ENCODE measurements around the gene BLNK.

- no peak for TF ChIP-seq REST (IDR thresholded peaks at IDR 0.05; ENCODE audit: unreplicated experiment)
- TF ChIP-seq JUNB (IDR thresholded peaks at IDR 0.05; ENCODE audit: unreplicated experiment) = no peak
- no peak for TF ChIP-seq CTCF (conservative IDR thresholded peaks at IDR 0.05; ENCODE audit: low read depth in 2 of 2)
- no peak for TF ChIP-seq CREB1 (CRISPR knock-in tag; IDR thresholded peaks at IDR 0.05; ENCODE audit: low read depth)
Observed at GRCh38 chr10:96261930-96262329, 9.4 kb downstream of the BLNK start.
